ENCODE measurements around the gene SLC15A5.

SLC15A5 gene

GRCh38 chr12:16258963-16259362, 18.5 kb downstream of the SLC15A5 start (continued):
- TF ChIP-seq ZNF148 (tag by site-specific recombination; IDR thresholded peaks at IDR 0.05; ENCODE audit: borderline replicate concordance) (no peak), ZNF292 (tag by site-specific recombination; IDR thresholded peaks at IDR 0.05; ENCODE audit: borderline replicate concordance, low read depth) (no peak), ZNF521 (tag by site-specific recombination; IDR thresholded peaks at IDR 0.05) (no peak), ZNF404 (tag by site-specific recombination; IDR thresholded peaks at IDR 0.05) (no peak), MYNN (tag by site-specific recombination; IDR thresholded peaks at IDR 0.05; ENCODE audit: borderline replicate concordance) (no peak), YY2 (tag by site-specific recombination; IDR thresholded peaks at IDR 0.05) (no peak), ZNF174 (tag by site-specific recombination; IDR thresholded peaks at IDR 0.05) (no peak), SP2 (tag by site-specific recombination; IDR thresholded peaks at IDR 0.05) (no peak), ZFP69B (tag by site-specific recombination; IDR thresholded peaks at IDR 0.05) (no peak)

GRCh38 chr12:16246264-16246663, 31.2 kb downstream of the SLC15A5 start:
- Histone ChIP-seq H3K27ac (ENCODE audit: extremely low read depth, low read depth, low read length) (no peak overlapping the region), H3K9me3 (ENCODE audit: control insufficient read depth, insufficient read depth, low read depth, low read length) (no peaks in the 10 kb centered on the region), H3K4me1 (ENCODE audit: control insufficient read depth, insufficient read depth, low read length) (no peaks in the 10 kb centered on the region), H3K36me3 (ENCODE audit: control insufficient read depth in 2 of 2, insufficient read depth in 1 of 2, low read length in 2 of 2) (no peaks in the 10 kb centered on the region), H3K4me3 (ENCODE audit: low read depth, low read length) (no peak overlapping the region)
- CTCF ChIA-PET, result interaction anchor here (0.7 kb wide), 1 partner anchor 13 kb away, joined by 3 read pairs; no protein-coding TSS in a partner anchor
- TF ChIP-seq CTCF (tag by site-specific recombination; IDR thresholded peaks at IDR 0.05) (no peak), ZBTB11 (tag by site-specific recombination; conservative IDR thresholded peaks at IDR 0.05; ENCODE audit: low read depth) (no peak), ZNF777 (tag by site-specific recombination; IDR thresholded peaks at IDR 0.05; ENCODE audit: borderline replicate concordance) (no peak), ZNF610 (tag by site-specific recombination; IDR thresholded peaks at IDR 0.05; ENCODE audit: borderline replicate concordance) (no peak), KLF8 (tag by site-specific recombination; IDR thresholded peaks at IDR 0.05) (no peak), ZNF768 (tag by site-specific recombination; IDR thresholded peaks at IDR 0.05) (no peak), ZNF280C (tag by site-specific recombination; IDR thresholded peaks at IDR 0.05) (no peak), ZEB2 (tag by site-specific recombination; IDR thresholded peaks at IDR 0.05) (no peak), ZBTB6 (tag by site-specific recombination; IDR thresholded peaks at IDR 0.05) (no peak), ZNF19 (tag by site-specific recombination; IDR thresholded peaks at IDR 0.05; ENCODE audit: low read depth) (no peak), ZFP3 (tag by site-specific recombination; IDR thresholded peaks at IDR 0.05; ENCODE audit: low read depth) (no peak)
- POLR2A ChIA-PET, result no interaction called here
